Renal pelvis (tissue), 12 donors: ENCODE results near the gene ACIN1. TPM values are rescaled to one million over a fixed set of nuclear protein-coding genes. Genes with fewer than 3 reads are reported as not detected.
A peak's percentile ranks its signal among the peaks of the same experiment; 100 is the strongest.

Source experiments
- DNase-seq: peaks from one replicate; pipeline ENCODE4 v3.0.0-alpha.2; 2013
- long read RNA-seq, 16 experiments: transcript quantifications; one replicate each; lab custom pipeline, GENCODE V29; 2026
- polyA plus RNA-seq, 3 donors: library from polyadenylated mRNA; unstranded; fragments of 120-200 nt; gene quantifications; one replicate each; pipeline ENCODE4 v1.2.1, GENCODE V29; 2013; ENCODE audit not compliant: insufficient read length in 3 of 3

Gene ACIN1
- polyA plus RNA-seq, result 100 to 1,000 TPM; 246 to 370 (median 335) TPM
- long read RNA-seq, donor 1, partial matches to known transcripts, result 91 of 200 reads
- long read RNA-seq, donor 1, other reads (novel, unspliced or antisense), result 105 of 200 reads
- long read RNA-seq, donor 2, partial matches to known transcripts, result 109 of 112 reads
- long read RNA-seq, donor 2, other reads (novel, unspliced or antisense), result 0 of 112 reads
- long read RNA-seq, donor 3, partial matches to known transcripts, result 75 of 139 reads
- long read RNA-seq, donor 3, other reads (novel, unspliced or antisense), result 55 of 139 reads
- long read RNA-seq, donor 4, full-length matches to known transcripts, result 13 of 88 reads
- long read RNA-seq, donor 4, partial matches to known transcripts, result 75 of 88 reads
- long read RNA-seq, donor 4, other reads (novel, unspliced or antisense), result 0 of 88 reads
- long read RNA-seq, donor 5, partial matches to known transcripts, result 99 of 106 reads
- long read RNA-seq, donor 5, other reads (novel, unspliced or antisense), result 0 of 106 reads
- long read RNA-seq, donor 6, partial matches to known transcripts, result 107 of 127 reads
- long read RNA-seq, donor 6, other reads (novel, unspliced or antisense), result 8 of 127 reads
- long read RNA-seq, donor 7, partial matches to known transcripts, result 142 of 146 reads
- long read RNA-seq, donor 7, other reads (novel, unspliced or antisense), result 0 of 146 reads
- long read RNA-seq, donor 8, partial matches to known transcripts, result 68 of 79 reads
- long read RNA-seq, donor 8, other reads (novel, unspliced or antisense), result 0 of 79 reads
- long read RNA-seq, donor 9, partial matches to known transcripts, result 212 of 309 reads
- long read RNA-seq, donor 9, other reads (novel, unspliced or antisense), result 88 of 309 reads
- long read RNA-seq, donor 10, full-length matches to known transcripts, result 8 of 218 reads
- long read RNA-seq, donor 10, partial matches to known transcripts, result 148 of 218 reads
- long read RNA-seq, donor 10, other reads (novel, unspliced or antisense), result 62 of 218 reads
- long read RNA-seq, donor 11, partial matches to known transcripts, result 224 of 228 reads
- long read RNA-seq, donor 11, other reads (novel, unspliced or antisense), result 0 of 228 reads
- long read RNA-seq, donor 12, partial matches to known transcripts, result 219 of 229 reads
- long read RNA-seq, donor 12, other reads (novel, unspliced or antisense), result 0 of 229 reads
- long read RNA-seq, donor 13, partial matches to known transcripts, result 111 of 118 reads
- long read RNA-seq, donor 13, other reads (novel, unspliced or antisense), result 0 of 118 reads
- long read RNA-seq, donor 14, result 0 reads
- long read RNA-seq, donor 15, result 0 reads
- long read RNA-seq, donor 16, partial matches to known transcripts, result 108 of 120 reads
- long read RNA-seq, donor 16, other reads (novel, unspliced or antisense), result 5 of 120 reads

GRCh38 chr14:23094666-23095195 is at the start of gene ACIN1:
ACIN1 (minus strand) TSS chr14:23095136; CDS start chr14:23095112, 24 bp downstream.
- DNase-seq, result peak; percentile 90

- no peak for DNase-seq
These were observed 49.0 kb upstream of the ACIN1 start for GRCh38 chr14:23143911-23144310.

- DNase-seq, result no peak
These were observed 47.9 kb upstream of the ACIN1 start for GRCh38 chr14:23142826-23143225.

- no peak for DNase-seq
These were observed 46.9 kb upstream of the ACIN1 start for GRCh38 chr14:23141706-23142444.

GRCh38 chr14:23140371-23140770 is 45.4 kb upstream of the ACIN1 start:
- DNase-seq, result no peak

- no peak for DNase-seq
These were observed 44.9 kb upstream of the ACIN1 start for GRCh38 chr14:23139874-23140273.

- no peak for DNase-seq
These were observed 43.0 kb upstream of the ACIN1 start for GRCh38 chr14:23137813-23138535.

- no peak for DNase-seq
These were observed 42.4 kb upstream of the ACIN1 start for GRCh38 chr14:23137192-23137812.

- DNase-seq, result no peak
These were observed 41.7 kb upstream of the ACIN1 start for GRCh38 chr14:23136566-23137133.

GRCh38 chr14:23132970-23133369 is 38.0 kb upstream of the ACIN1 start:
- no peak for DNase-seq

GRCh38 chr14:23131482-23131881 is 36.5 kb upstream of the ACIN1 start:
- DNase-seq, result no peak

GRCh38 chr14:23130871-23131270 is 35.9 kb upstream of the ACIN1 start:
- no peak for DNase-seq

- DNase-seq, result no peak
These were observed 34.9 kb upstream of the ACIN1 start for GRCh38 chr14:23129759-23130316.

GRCh38 chr14:23128969-23129758 is 34.2 kb upstream of the ACIN1 start:
- DNase-seq, result no peak

GRCh38 chr14:23127861-23128260 is 32.9 kb upstream of the ACIN1 start:
- DNase-seq, result no peak

GRCh38 chr14:23126548-23127278 is 31.8 kb upstream of the ACIN1 start:
- DNase-seq, result no peak

GRCh38 chr14:23125933-23126524 is 31.1 kb upstream of the ACIN1 start:
- DNase-seq, result no peak
